LNCaP clone FGC (cell line): ENCODE data around the gene FBN1.

Experiments used
- DNase-seq: peaks from one replicate; pipeline ENCODE4 v3.0.0-alpha.2; 2011; ENCODE audit warnings: low read depth
- H3K4me3 ChIP-seq: 2 replicates; pipeline ENCODE4 v1.5.1; 2011; ENCODE audit warnings: mild to moderate bottlenecking, low read depth, low read length, control low read depth
- CTCF ChIP-seq: IDR thresholded peaks from 2 replicates; pipeline ENCODE4 v1.5.1; 2012; ENCODE audit warnings: mild to moderate bottlenecking; ENCODE audit not compliant: control insufficient read depth, insufficient read depth; ENCODE audit errors: extremely low read depth

FBN1 gene

GRCh38 chr15:48391950-48392349, 253.6 kb downstream of the FBN1 start:
- no peak for TF ChIP-seq CTCF
- no peak overlapping the region for H3K4me3 ChIP-seq
- no peak for DNase-seq

GRCh38 chr15:48389691-48390143, 255.8 kb downstream of the FBN1 start:
- H3K4me3 ChIP-seq: no peak overlapping the region
- no peak for TF ChIP-seq CTCF
- DNase-seq: no peak

GRCh38 chr15:48388910-48389309, 256.6 kb downstream of the FBN1 start:
- H3K4me3 ChIP-seq: no peak overlapping the region
- TF ChIP-seq CTCF: no peak
- DNase-seq: no peak

- no peak for TF ChIP-seq CTCF
- DNase-seq: peak; percentile 49
- no peak overlapping the region for H3K4me3 ChIP-seq
These were observed 257.3 kb downstream of the FBN1 start for GRCh38 chr15:48388016-48388851.

- TF ChIP-seq CTCF: no peak
- DNase-seq: no peak
- no peak overlapping the region for H3K4me3 ChIP-seq
These were observed 260.3 kb downstream of the FBN1 start for GRCh38 chr15:48385031-48385830.

- DNase-seq: no peak
- no peak for TF ChIP-seq CTCF
- no peak overlapping the region for H3K4me3 ChIP-seq
These were observed 260.9 kb downstream of the FBN1 start for GRCh38 chr15:48384616-48385015.

GRCh38 chr15:48383031-48383430, 262.5 kb downstream of the FBN1 start:
- no peak for DNase-seq
- no peak for TF ChIP-seq CTCF
- no peak overlapping the region for H3K4me3 ChIP-seq
